DND-41 (cell line): Measurements from ENCODE around the gene SH3TC1.

Source experiments
- ATAC-seq: fragments of 200-7000 bp; cut with Tn5 transposase; 3 replicates; pipeline ENCODE4 v1.9.1; 2021; ENCODE audit warnings: low read depth; ENCODE audit not compliant: insufficient read depth
- DNase-seq: peaks from one replicate; pipeline ENCODE4 v3.0.0-alpha.2; 2020
- H2AFZ ChIP-seq: 2 replicates; pipeline ENCODE4 v1.6.0; 2012; ENCODE audit warnings: low read depth, low read length
- H3K27ac ChIP-seq: 2 replicates; pipeline ENCODE4 v1.5.1; 2012; ENCODE audit warnings: low read length, inconsistent platforms
- H3K27me3 ChIP-seq: fragments of 200-600 bp; sonication (generic); 2 replicates; pipeline ENCODE4 v1.6.0; 2012; ENCODE audit warnings: low read length, mild to moderate bottlenecking, inconsistent platforms; ENCODE audit not compliant: insufficient read depth, poor library complexity
- H3K36me3 ChIP-seq: 2 replicates; pipeline ENCODE4 v1.5.1; 2012; ENCODE audit warnings: low read length, inconsistent platforms; ENCODE audit not compliant: insufficient read depth
- H3K4me1 ChIP-seq: 2 replicates; pipeline ENCODE4 v1.5.1; 2012; ENCODE audit warnings: mild to moderate bottlenecking, low read length; ENCODE audit not compliant: insufficient read depth
- H3K4me2 ChIP-seq: 2 replicates; pipeline ENCODE4 v1.6.0; 2012; ENCODE audit warnings: mild to moderate bottlenecking, moderate library complexity, low read length, inconsistent platforms; ENCODE audit not compliant: insufficient read depth
- H3K4me3 ChIP-seq, 2 experiments: fragments of 200-600 bp in 1 of 2; shearing (Covaris generic) in 1 of 2; 2 replicates each; pipeline ENCODE4 v1.5.1; 2012 to 2016; ENCODE audit warnings: inconsistent platforms in 2 of 2, low read length in 2 of 2, mild to moderate bottlenecking in 2 of 2, low read depth in 1 of 2, moderate library complexity in 1 of 2
- H3K79me2 ChIP-seq: 2 replicates; pipeline ENCODE4 v1.6.0; 2012; ENCODE audit warnings: low read length, inconsistent platforms; ENCODE audit not compliant: insufficient read depth
- H3K9ac ChIP-seq: 2 replicates; pipeline ENCODE4 v1.6.0; 2012; ENCODE audit warnings: low read depth, mild to moderate bottlenecking, inconsistent platforms, low read length, moderate library complexity
- H3K9me3 ChIP-seq: 2 replicates; pipeline ENCODE4 v1.5.1; 2012; ENCODE audit warnings: low read length, moderate library complexity, mild to moderate bottlenecking, inconsistent platforms; ENCODE audit not compliant: insufficient read depth, severe bottlenecking
- H4K20me1 ChIP-seq: 2 replicates; pipeline ENCODE4 v1.6.0; 2012; ENCODE audit warnings: low read length; ENCODE audit not compliant: insufficient read depth
- EZH2 ChIP-seq: IDR thresholded peaks from 3 replicates; pipeline ENCODE4 v1.6.1; 2012; ENCODE audit warnings: borderline replicate concordance, low read depth, mild to moderate bottlenecking, moderate library complexity, low read length, inconsistent platforms; ENCODE audit not compliant: severe bottlenecking
- TF ChIP-seq, protein P1 (sequence below): IDR thresholded peaks from 2 replicates; pipeline ENCODE4 v1.5.1; 2012; ENCODE audit warnings: borderline replicate concordance, low read length, moderate library complexity, mild to moderate bottlenecking; ENCODE audit not compliant: poor library complexity, severe bottlenecking; ENCODE audit errors: extremely low read depth

Gene SH3TC1

GRCh38 chr4:8177552-8177951 lies 21.5 kb upstream of the SH3TC1 start:
- ATAC-seq (no peak), DNase-seq (no peak)
- Histone ChIP-seq H3K36me3 (no peaks in the 10 kb centered on the region), H3K4me3 (no peak overlapping the region), H3K4me2 (no peak overlapping the region), H3K27ac (no peak overlapping the region), H3K9ac (no peak overlapping the region), H2AFZ (no peak overlapping the region), H3K79me2 (no peaks in the 10 kb centered on the region), H3K27me3 (no peaks in the 10 kb centered on the region), H3K9me3 (no peaks in the 10 kb centered on the region), H3K4me1 (peaks cover 12% of the 10 kb centered on the region), H4K20me1 (peaks cover 6% of the 10 kb centered on the region; the same call in 1 of the 2 replicates)
- TF ChIP-seq, protein P1, sequence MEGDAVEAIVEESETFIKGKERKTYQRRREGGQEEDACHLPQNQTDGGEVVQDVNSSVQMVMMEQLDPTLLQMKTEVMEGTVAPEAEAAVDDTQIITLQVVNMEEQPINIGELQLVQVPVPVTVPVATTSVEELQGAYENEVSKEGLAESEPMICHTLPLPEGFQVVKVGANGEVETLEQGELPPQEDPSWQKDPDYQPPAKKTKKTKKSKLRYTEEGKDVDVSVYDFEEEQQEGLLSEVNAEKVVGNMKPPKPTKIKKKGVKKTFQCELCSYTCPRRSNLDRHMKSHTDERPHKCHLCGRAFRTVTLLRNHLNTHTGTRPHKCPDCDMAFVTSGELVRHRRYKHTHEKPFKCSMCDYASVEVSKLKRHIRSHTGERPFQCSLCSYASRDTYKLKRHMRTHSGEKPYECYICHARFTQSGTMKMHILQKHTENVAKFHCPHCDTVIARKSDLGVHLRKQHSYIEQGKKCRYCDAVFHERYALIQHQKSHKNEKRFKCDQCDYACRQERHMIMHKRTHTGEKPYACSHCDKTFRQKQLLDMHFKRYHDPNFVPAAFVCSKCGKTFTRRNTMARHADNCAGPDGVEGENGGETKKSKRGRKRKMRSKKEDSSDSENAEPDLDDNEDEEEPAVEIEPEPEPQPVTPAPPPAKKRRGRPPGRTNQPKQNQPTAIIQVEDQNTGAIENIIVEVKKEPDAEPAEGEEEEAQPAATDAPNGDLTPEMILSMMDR, result no peak
- TF ChIP-seq EZH2, result no peak

GRCh38 chr4:8177956-8178355 lies 21.1 kb upstream of the SH3TC1 start:
- Histone ChIP-seq H3K79me2 (no peaks in the 10 kb centered on the region), H2AFZ (no peak overlapping the region), H3K4me3 (no peak overlapping the region), H3K4me1 (peaks cover 12% of the 10 kb centered on the region), H3K27me3 (no peaks in the 10 kb centered on the region), H4K20me1 (peaks cover 7% of the 10 kb centered on the region; the same call in 1 of the 2 replicates), H3K4me2 (no peak overlapping the region), H3K9me3 (no peaks in the 10 kb centered on the region), H3K27ac (no peak overlapping the region), H3K36me3 (no peaks in the 10 kb centered on the region), H3K9ac (no peak overlapping the region)
- ATAC-seq, result no peak
- TF ChIP-seq, protein P1, result no peak
- TF ChIP-seq EZH2, result no peak
- no peak for DNase-seq

DNA sequence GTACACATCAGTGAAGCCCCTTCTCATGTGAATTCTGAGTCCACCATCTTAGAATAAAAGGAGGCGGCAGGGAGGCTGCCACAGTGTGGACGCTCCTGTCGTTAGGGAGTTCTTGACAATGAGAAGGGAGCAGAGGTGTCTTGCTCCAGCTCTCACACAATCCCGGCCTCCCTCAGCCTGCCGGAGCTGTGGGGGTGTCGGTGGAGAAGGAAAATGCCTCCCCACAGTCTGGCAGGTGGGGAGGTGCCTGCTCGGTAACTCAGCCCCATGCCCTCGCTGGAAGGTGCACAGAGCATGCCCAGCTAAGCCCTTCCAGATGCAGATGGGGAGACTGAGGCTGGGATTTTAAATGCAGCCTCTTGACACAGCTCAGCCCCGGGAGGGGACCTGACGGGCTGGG lies 20.0 kb upstream of the SH3TC1 start:
- no peaks in the 10 kb centered on the region for H3K9me3 ChIP-seq
- H3K27ac ChIP-seq, result no peak overlapping the region
- H3K36me3 ChIP-seq, result no peaks in the 10 kb centered on the region
- no peaks in the 10 kb centered on the region for H3K79me2 ChIP-seq
- H3K9ac ChIP-seq, result no peak overlapping the region
- no peaks in the 10 kb centered on the region for H3K27me3 ChIP-seq
- no peak overlapping the region for H3K4me2 ChIP-seq
- H4K20me1 ChIP-seq, result peaks cover 7% of the 10 kb centered on the region; the same call in 1 of the 2 replicates
- DNase-seq (no peak), ATAC-seq (no peak)
- no peak overlapping the region for H2AFZ ChIP-seq
- H3K4me3 ChIP-seq, result no peak overlapping the region
- peaks cover 12% of the 10 kb centered on the region for H3K4me1 ChIP-seq
- TF ChIP-seq EZH2, result no peak
- TF ChIP-seq, protein P1, result no peak

GRCh38 chr4:8179771-8180170 lies 19.3 kb upstream of the SH3TC1 start:
- H3K36me3 ChIP-seq, result no peaks in the 10 kb centered on the region
- no peaks in the 10 kb centered on the region for H3K79me2 ChIP-seq
- H3K27ac ChIP-seq, result no peak overlapping the region
- H3K4me2 ChIP-seq, result no peak overlapping the region
- H3K27me3 ChIP-seq, result no peaks in the 10 kb centered on the region
- H2AFZ ChIP-seq, result no peak overlapping the region
- no peak overlapping the region for H3K9ac ChIP-seq
- TF ChIP-seq EZH2, result no peak
- TF ChIP-seq, protein P1, result no peak
- peaks cover 12% of the 10 kb centered on the region for H3K4me1 ChIP-seq
- no peak for ATAC-seq
- H3K4me3 ChIP-seq, result no peak overlapping the region
- H4K20me1 ChIP-seq, result peaks cover 7% of the 10 kb centered on the region; the same call in 1 of the 2 replicates
- no peaks in the 10 kb centered on the region for H3K9me3 ChIP-seq
- DNase-seq, result no peak
